Vagina (tissue), 2 donors: Measurements from ENCODE around the gene MYH4. TPM values are rescaled to one million over a fixed set of nuclear protein-coding genes. Genes with fewer than 3 reads are reported as not detected.

Experiments
- DNase-seq, 2 donors: peaks; one replicate each; pipeline ENCODE4 v3.0.0-alpha.2; 2017; ENCODE audit errors: extremely low spot score in 2 of 2
- H3K27ac ChIP-seq: fragments of 200-600 bp; sonication (generic); one replicate; pipeline ENCODE4 v1.5.1; 2019
- H3K27me3 ChIP-seq: fragments of 200-600 bp; sonication (generic); one replicate; pipeline ENCODE4 v1.5.1; 2019
- H3K36me3 ChIP-seq, 2 donors: fragments of 200-600 bp; sonication (generic); one replicate each; pipeline ENCODE4 v1.5.1; 2017 to 2019
- H3K4me1 ChIP-seq: fragments of 200-600 bp; sonication (generic); one replicate; pipeline ENCODE4 v1.5.1; 2019
- H3K4me3 ChIP-seq, 2 donors: fragments of 200-600 bp; sonication (generic); 1 replicate in 1 of 2; 2 replicates in 1 of 2; pipeline ENCODE4 v1.5.1; 2016 to 2019
- H3K9me3 ChIP-seq: fragments of 200-600 bp; sonication (generic); one replicate; pipeline ENCODE4 v1.5.1; 2019
- POLR2A ChIP-seq, 2 donors: fragments of 450-650 bp; IDR thresholded peaks; one replicate each; pipeline ENCODE4 v1.6.1; 2017; ENCODE audit warnings: antibody characterized with exemption in 2 of 2, mild to moderate bottlenecking in 2 of 2, moderate library complexity in 2 of 2
- POLR2AphosphoS5 ChIP-seq, 2 donors: sonication (generic); formaldehyde crosslinking; IDR thresholded peaks; one replicate each; pipeline ENCODE4 v1.9.0; 2017; ENCODE audit warnings: antibody characterized with exemption in 2 of 2, mild to moderate bottlenecking in 2 of 2, low read depth in 1 of 2; ENCODE audit not compliant: insufficient read depth in 1 of 2
- intact Hi-C: fragments of 100-400 bp; cut with DNase I; formaldehyde crosslinking; loops from one replicate; pipeline ENCODE4 v1.15.1; 2023
- total RNA-seq: library from RNA; depleted of rRNA; stranded (reverse); fragments of >200 nt; gene quantifications from one replicate; pipeline ENCODE4 v1.2.3, GENCODE V29; 2016
- TF ChIP-seq, protein P1 (sequence below), 3 experiments: fragments of 450-650 bp in 2 of 3; fragments of 200-600 bp in 1 of 3; sonication (generic) in 1 of 3; IDR thresholded peaks; one replicate each; pipeline ENCODE4 v1.5.1; 2017 to 2019; ENCODE audit warnings: antibody characterized with exemption in 3 of 3, mild to moderate bottlenecking in 2 of 3, moderate library complexity in 2 of 3

The MYH4 gene
- total RNA-seq, 1 donor from 2014 or later, result not detected

DNA sequence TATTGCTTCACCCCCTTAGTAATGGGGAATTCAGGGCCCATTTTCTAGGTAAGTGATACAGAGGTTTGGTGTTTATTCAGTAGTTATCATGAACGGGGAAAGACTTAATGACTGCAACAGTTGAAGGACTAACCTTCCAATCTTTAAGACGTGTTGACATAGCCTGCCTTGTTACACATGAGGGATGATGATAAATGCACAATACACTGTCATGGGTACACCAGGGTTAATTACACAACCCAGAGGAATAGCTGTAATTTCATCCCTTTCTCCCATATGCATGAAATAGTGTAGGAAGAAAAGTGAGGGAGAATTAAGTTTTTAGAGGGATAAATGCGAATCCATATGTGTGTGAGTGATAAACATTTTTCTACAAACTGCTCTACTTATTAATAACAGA is 10.7 kb downstream of the MYH4 start:
- no peak for TF ChIP-seq POLR2A (IDR thresholded peaks at IDR 0.05)
- TF ChIP-seq POLR2AphosphoS5 (IDR thresholded peaks at IDR 0.05; ENCODE audit: insufficient read depth in 1 of 2, low read depth in 1 of 2), result no peak
- TF ChIP-seq, protein P1, sequence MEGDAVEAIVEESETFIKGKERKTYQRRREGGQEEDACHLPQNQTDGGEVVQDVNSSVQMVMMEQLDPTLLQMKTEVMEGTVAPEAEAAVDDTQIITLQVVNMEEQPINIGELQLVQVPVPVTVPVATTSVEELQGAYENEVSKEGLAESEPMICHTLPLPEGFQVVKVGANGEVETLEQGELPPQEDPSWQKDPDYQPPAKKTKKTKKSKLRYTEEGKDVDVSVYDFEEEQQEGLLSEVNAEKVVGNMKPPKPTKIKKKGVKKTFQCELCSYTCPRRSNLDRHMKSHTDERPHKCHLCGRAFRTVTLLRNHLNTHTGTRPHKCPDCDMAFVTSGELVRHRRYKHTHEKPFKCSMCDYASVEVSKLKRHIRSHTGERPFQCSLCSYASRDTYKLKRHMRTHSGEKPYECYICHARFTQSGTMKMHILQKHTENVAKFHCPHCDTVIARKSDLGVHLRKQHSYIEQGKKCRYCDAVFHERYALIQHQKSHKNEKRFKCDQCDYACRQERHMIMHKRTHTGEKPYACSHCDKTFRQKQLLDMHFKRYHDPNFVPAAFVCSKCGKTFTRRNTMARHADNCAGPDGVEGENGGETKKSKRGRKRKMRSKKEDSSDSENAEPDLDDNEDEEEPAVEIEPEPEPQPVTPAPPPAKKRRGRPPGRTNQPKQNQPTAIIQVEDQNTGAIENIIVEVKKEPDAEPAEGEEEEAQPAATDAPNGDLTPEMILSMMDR (IDR thresholded peaks at IDR 0.05), result no peak
- H3K27me3 ChIP-seq, result no peaks in the 10 kb centered on the region
- H3K4me1 ChIP-seq, result no peaks in the 10 kb centered on the region
- no peak for DNase-seq
- no peak overlapping the region for H3K4me3 ChIP-seq
- H3K27ac ChIP-seq, result no peak overlapping the region
- no peaks in the 10 kb centered on the region for H3K9me3 ChIP-seq
- intact Hi-C loops, result no loop called here
- no peaks in the 10 kb centered on the region for H3K36me3 ChIP-seq

DNA sequence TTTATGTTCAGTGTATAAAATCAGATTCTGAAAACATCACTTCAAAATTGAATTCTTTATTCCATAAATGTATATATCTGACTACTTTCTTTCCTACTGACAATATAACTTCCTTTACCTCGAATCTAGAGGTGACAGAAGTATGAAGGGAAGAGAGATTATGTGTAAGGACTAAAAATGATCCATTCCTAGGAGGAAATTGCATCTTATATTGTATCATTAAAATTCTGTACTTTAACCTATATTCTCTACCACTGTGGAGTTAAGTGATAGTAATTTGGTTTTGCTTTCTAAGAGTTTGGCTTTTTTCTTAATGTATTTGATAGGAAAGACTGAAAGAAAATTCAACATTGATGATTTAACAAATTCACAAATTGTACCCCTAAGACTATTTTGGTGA is 11.4 kb downstream of the MYH4 start:
- H3K27me3 ChIP-seq, result no peaks in the 10 kb centered on the region
- no peaks in the 10 kb centered on the region for H3K4me1 ChIP-seq
- DNase-seq, result no peak
- no peaks in the 10 kb centered on the region for H3K36me3 ChIP-seq
- H3K27ac ChIP-seq, result no peak overlapping the region
- no peaks in the 10 kb centered on the region for H3K9me3 ChIP-seq
- intact Hi-C loops, result no loop called here
- TF ChIP-seq POLR2AphosphoS5 (IDR thresholded peaks at IDR 0.05; ENCODE audit: insufficient read depth in 1 of 2, low read depth in 1 of 2), result no peak
- TF ChIP-seq, protein P1 (IDR thresholded peaks at IDR 0.05), result no peak
- no peak for TF ChIP-seq POLR2A (IDR thresholded peaks at IDR 0.05)
- no peak overlapping the region for H3K4me3 ChIP-seq

DNA sequence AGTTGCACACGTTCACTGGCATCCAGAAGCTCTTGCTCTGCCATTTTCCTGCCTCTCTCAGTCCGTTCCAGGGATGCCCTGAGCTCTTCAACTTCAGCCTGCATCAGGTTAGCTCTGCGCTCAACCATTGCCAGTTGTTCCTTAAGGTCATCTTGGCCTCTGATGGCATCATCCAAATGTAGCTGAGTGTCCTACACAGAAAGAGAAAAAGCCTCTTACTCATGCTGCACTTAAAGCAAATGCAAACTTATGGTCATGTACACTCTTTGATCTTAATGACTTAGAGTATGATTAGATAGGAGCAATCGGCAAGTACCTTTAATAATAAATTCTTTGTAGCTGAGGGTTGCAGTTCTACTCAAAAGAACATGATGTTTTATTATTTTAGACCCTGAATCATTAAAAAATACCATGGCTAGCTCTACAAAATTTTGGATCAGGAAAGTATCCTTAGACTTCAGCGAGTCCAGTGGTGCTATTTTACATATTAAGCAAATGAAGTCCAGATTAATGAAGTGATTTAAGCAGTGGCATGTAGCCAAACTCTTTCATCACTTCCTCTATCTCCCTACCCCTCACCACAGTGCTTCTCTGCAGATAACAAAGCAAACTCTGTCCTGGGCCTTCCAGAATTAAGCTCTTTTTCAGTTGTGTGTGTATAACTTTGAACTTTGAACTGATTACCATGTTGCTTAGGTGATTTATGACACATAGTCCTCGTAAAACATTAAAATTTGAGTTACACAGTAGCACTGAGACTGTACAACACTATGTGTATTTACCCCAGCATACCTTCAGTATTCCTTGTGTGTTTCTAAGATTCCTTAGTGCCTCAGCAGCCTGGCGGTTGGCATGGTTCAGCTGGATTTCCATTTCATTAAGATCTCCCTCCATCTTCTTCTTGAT is 22.1 kb downstream of the MYH4 start:
- Histone ChIP-seq H3K27me3 (no peaks in the 10 kb centered on the region), H3K4me3 (no peak overlapping the region), H3K4me1 (no peaks in the 10 kb centered on the region), H3K36me3 (no peaks in the 10 kb centered on the region), H3K27ac (no peak overlapping the region), H3K9me3 (no peaks in the 10 kb centered on the region)
- intact Hi-C loops, result no loop called here
- no peak for TF ChIP-seq POLR2A (IDR thresholded peaks at IDR 0.05)
- TF ChIP-seq, protein P1 (IDR thresholded peaks at IDR 0.05), result no peak
- no peak for TF ChIP-seq POLR2AphosphoS5 (IDR thresholded peaks at IDR 0.05; ENCODE audit: insufficient read depth in 1 of 2, low read depth in 1 of 2)
- no peak for DNase-seq

DNA sequence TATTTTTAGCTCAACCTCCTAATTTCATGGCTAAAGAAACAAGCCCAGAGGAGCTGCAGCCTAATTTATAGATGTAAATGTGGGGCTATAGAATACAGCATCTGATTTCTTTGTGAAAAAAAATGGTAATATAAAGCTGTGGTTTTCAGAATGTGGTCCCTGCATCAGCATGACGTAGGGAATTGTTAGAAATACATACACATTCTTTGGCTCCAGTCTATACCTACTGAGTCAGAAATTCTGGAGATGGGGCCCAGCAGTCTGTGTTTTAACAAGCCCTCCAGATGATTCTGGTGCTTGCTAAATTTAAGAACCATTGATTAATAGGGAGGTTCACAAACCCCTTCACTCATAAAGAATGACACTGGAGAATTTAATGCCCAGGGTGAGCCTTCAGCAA is 29.5 kb downstream of the MYH4 start:
- no peak for DNase-seq
- Histone ChIP-seq H3K4me1 (no peaks in the 10 kb centered on the region), H3K27ac (no peak overlapping the region), H3K9me3 (no peaks in the 10 kb centered on the region), H3K4me3 (no peak overlapping the region), H3K27me3 (no peaks in the 10 kb centered on the region), H3K36me3 (no peaks in the 10 kb centered on the region)
- TF ChIP-seq POLR2AphosphoS5 (IDR thresholded peaks at IDR 0.05; ENCODE audit: insufficient read depth in 1 of 2, low read depth in 1 of 2), result no peak
- TF ChIP-seq POLR2A (IDR thresholded peaks at IDR 0.05), result no peak
- TF ChIP-seq, protein P1 (IDR thresholded peaks at IDR 0.05), result no peak
- intact Hi-C loops, result no loop called here

DNA sequence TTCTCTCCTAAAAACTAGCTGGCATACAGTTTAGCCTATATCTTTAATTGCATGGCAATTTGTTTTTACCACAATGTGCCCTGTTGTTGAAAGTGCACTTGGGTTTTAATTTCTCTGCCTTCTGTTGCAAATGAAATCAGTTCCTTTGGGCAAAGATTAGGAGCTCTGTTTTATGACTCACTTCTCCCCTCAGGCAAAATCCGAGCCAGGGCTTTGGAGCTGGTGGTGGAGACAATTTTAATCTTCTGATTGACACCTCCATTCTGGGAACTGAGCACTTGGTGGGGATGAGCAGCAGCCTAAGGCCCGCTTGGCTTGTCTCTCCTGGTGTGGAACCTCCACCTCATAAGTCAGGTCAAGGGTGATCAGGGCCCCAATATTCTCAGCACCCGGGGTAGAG is 34.3 kb downstream of the MYH4 start:
- Histone ChIP-seq H3K27me3 (no peaks in the 10 kb centered on the region), H3K36me3 (no peaks in the 10 kb centered on the region), H3K9me3 (no peaks in the 10 kb centered on the region), H3K4me1 (no peaks in the 10 kb centered on the region), H3K4me3 (no peak overlapping the region), H3K27ac (no peak overlapping the region)
- no peak for TF ChIP-seq POLR2AphosphoS5 (IDR thresholded peaks at IDR 0.05; ENCODE audit: insufficient read depth in 1 of 2, low read depth in 1 of 2)
- TF ChIP-seq, protein P1 (IDR thresholded peaks at IDR 0.05), result no peak
- no peak for TF ChIP-seq POLR2A (IDR thresholded peaks at IDR 0.05)
- intact Hi-C loops, result no loop called here
- DNase-seq, result no peak
